Measurements from ENCODE around the gene ZNHIT1. TPM values are rescaled to one million over a fixed set of nuclear protein-coding genes. Genes with fewer than 3 reads are reported as not detected.
A peak's percentile ranks its signal among the peaks of the same experiment; 100 is the strongest.

ZNHIT1 gene
- total and polyA plus RNA-seq, 2 donors (not counting 3 experiments of a cell fraction or from before 2014, with no cell fraction given): 74.1 to 89.9 TPM

- no peaks in the 10 kb centered on the region for H4K20me1 ChIP-seq (replicated peaks; ENCODE audit: control insufficient read depth, extremely low read depth, insufficient read depth, low read length)
- H3K9me1 ChIP-seq (replicated peaks; ENCODE audit: control insufficient read depth, extremely low read depth, insufficient read depth, low read length): no peaks in the 10 kb centered on the region
- no peak overlapping the region for H3K27ac ChIP-seq (ENCODE audit: insufficient read depth, low read depth, low read length)
- H2AFZ ChIP-seq (ENCODE audit: low read depth, low read length): no peak overlapping the region
- no peaks in the 10 kb centered on the region for H3K79me2 ChIP-seq (ENCODE audit: control insufficient read depth, insufficient read depth, low read length)
- DNase-seq (ENCODE audit: low read depth, low spot score) (no peak), FAIRE-seq (no peak)
- no peak overlapping the region for H3K4me3 ChIP-seq (replicated peaks in 1 of 3; ENCODE audit: insufficient read depth in 1 of 3, low read depth in 1 of 3, low read length in 3 of 3)
- H3K9ac ChIP-seq (replicated peaks; ENCODE audit: extremely low read depth, insufficient read depth, low read length): no peak overlapping the region
- no peaks in the 10 kb centered on the region for H3K9me3 ChIP-seq (replicated peaks; ENCODE audit: control insufficient read depth, insufficient read depth, low read length)
- CTCF ChIA-PET: interaction anchor here (5.2 kb wide), 1 partner anchor 13 kb away, joined by 38 read pairs; no protein-coding TSS in a partner anchor
- peaks cover 6 to 20% of the 10 kb centered on the region in 2 experiments for H3K36me3 ChIP-seq (ENCODE audit: control insufficient read depth in 2 of 2, extremely low read depth in 1 of 2, insufficient read depth in 2 of 2, low read length in 2 of 2)
- TSS peak; percentile 72 for BruUV-seq (replicated peaks)
- TF ChIP-seq MYC (IDR thresholded peaks at IDR 0.05; ENCODE audit: low read depth, low read length) (no peak), EZH2 (IDR thresholded peaks at IDR 0.05; ENCODE audit: borderline replicate concordance, low read depth, low read length, severe bottlenecking) (no peak), JUN (IDR thresholded peaks at IDR 0.05; ENCODE audit: borderline replicate concordance, insufficient read depth, insufficient read length, low read depth) (no peak), POLR2A (IDR thresholded peaks at IDR 0.05; ENCODE audit: low read depth, low read length) (no peak), POLR2AphosphoS5 (IDR thresholded peaks at IDR 0.05; ENCODE audit: insufficient read depth, low read depth, low read length) (no peak), GATA2 (IDR thresholded peaks at IDR 0.05; ENCODE audit: insufficient read depth, insufficient read length, low read depth, low read length) (no peak), FOS (IDR thresholded peaks at IDR 0.05; ENCODE audit: borderline replicate concordance, insufficient read depth, low read length) (no peak)
- TF ChIP-seq, protein P1, sequence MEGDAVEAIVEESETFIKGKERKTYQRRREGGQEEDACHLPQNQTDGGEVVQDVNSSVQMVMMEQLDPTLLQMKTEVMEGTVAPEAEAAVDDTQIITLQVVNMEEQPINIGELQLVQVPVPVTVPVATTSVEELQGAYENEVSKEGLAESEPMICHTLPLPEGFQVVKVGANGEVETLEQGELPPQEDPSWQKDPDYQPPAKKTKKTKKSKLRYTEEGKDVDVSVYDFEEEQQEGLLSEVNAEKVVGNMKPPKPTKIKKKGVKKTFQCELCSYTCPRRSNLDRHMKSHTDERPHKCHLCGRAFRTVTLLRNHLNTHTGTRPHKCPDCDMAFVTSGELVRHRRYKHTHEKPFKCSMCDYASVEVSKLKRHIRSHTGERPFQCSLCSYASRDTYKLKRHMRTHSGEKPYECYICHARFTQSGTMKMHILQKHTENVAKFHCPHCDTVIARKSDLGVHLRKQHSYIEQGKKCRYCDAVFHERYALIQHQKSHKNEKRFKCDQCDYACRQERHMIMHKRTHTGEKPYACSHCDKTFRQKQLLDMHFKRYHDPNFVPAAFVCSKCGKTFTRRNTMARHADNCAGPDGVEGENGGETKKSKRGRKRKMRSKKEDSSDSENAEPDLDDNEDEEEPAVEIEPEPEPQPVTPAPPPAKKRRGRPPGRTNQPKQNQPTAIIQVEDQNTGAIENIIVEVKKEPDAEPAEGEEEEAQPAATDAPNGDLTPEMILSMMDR (IDR thresholded peaks at IDR 0.05; ENCODE audit: extremely low read depth in 1 of 2, insufficient read depth in 1 of 2, low read depth in 1 of 2, low read length in 2 of 2): no peak
- TF ChIP-seq, protein P2, sequence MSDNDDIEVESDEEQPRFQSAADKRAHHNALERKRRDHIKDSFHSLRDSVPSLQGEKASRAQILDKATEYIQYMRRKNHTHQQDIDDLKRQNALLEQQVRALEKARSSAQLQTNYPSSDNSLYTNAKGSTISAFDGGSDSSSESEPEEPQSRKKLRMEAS (IDR thresholded peaks at IDR 0.05; ENCODE audit: insufficient read depth, insufficient read length): no peak
- dilution Hi-C loops (cut with MboI; ENCODE audit: extremely low pct_ligation_motif_present, low sequenced_read_pairs) (no loop called here), intact Hi-C loops (cut with micrococcal nuclease) (no loop called here)
- H3K4me1 ChIP-seq (ENCODE audit: control insufficient read depth, extremely low read depth, insufficient read depth, low read length): peaks cover 5% of the 10 kb centered on the region
- peaks cover 19 to 21% of the 10 kb centered on the region in 2 experiments for H3K27me3 ChIP-seq (ENCODE audit: control insufficient read depth in 2 of 2, insufficient read depth in 2 of 2, low read length in 2 of 2)
- POLR2A ChIA-PET: no interaction called here
- H3K4me2 ChIP-seq (ENCODE audit: insufficient read depth, low read length): no peak overlapping the region
Observed at GRCh38 chr7:101205901-101206664, 11.9 kb upstream of the ZNHIT1 start.
